IMR-90 (cell line): ENCODE measurements around the gene STK40. TPM values are rescaled to one million over a fixed set of nuclear protein-coding genes. Genes with fewer than 3 reads are reported as not detected.
A peak's percentile ranks its signal among the peaks of the same experiment; 100 is the strongest.

Source experiments
- ATAC-seq: fragments of 200-7000 bp; cut with Tn5 transposase; 2 replicates; pipeline ENCODE4 v1.9.1; 2020; ENCODE audit warnings: low read depth, mild to moderate bottlenecking, moderate library complexity
- BruUV-seq: library from RNA; stranded (reverse); fragments of 400-500 nt; replicated peaks from 2 replicates; lab custom pipeline; 2021; lab: Mats Ljungman, UMichigan
- CTCF ChIA-PET: fragments of 300-600 bp; formaldehyde crosslinking; extraction: SDS; loops from one replicate; lab custom pipeline; 2021; ENCODE audit warnings: antibody characterized with exemption; lab: Yijun Ruan, JAX
- POLR2A ChIA-PET: fragments of 300-600 bp; sonication (Branson Sonifier 250); formaldehyde crosslinking; loops from one replicate; lab custom pipeline; 2022; ENCODE audit warnings: antibody characterized with exemption; ENCODE audit not compliant: unreplicated experiment; lab: Charles Lee
- DNase-seq: peaks from one replicate; pipeline ENCODE4 v3.0.0; 2013
- H2AFZ ChIP-seq: replicated peaks from 2 replicates; pipeline ENCODE3; 2013; ENCODE audit warnings: low read length, mild to moderate bottlenecking; ENCODE audit not compliant: poor library complexity
- H2AK5ac ChIP-seq: 2 replicates; pipeline ENCODE4 v1.6.1; 2013; ENCODE audit warnings: low read depth, low read length, inconsistent platforms
- H2AK9ac ChIP-seq: replicated peaks from 2 replicates; pipeline ENCODE3; 2013; ENCODE audit warnings: mild to moderate bottlenecking, low read depth, low read length, moderate library complexity; ENCODE audit not compliant: poor library complexity
- H2BK120ac ChIP-seq: 2 replicates; pipeline ENCODE4 v1.6.1; 2013; ENCODE audit warnings: low read depth, low read length, inconsistent platforms
- H2BK15ac ChIP-seq: 3 replicates; pipeline ENCODE4 v1.6.1; 2013; ENCODE audit warnings: low read depth, low read length, inconsistent platforms
- H2BK20ac ChIP-seq: 2 replicates; pipeline ENCODE4 v1.6.1; 2013; ENCODE audit warnings: low read depth, mild to moderate bottlenecking, inconsistent platforms, low read length, moderate library complexity
- H2BK5ac ChIP-seq: 2 replicates; pipeline ENCODE4 v1.6.1; 2013; ENCODE audit warnings: mild to moderate bottlenecking, low read depth, low read length, inconsistent platforms; ENCODE audit not compliant: poor library complexity, severe bottlenecking
- H3K14ac ChIP-seq: replicated peaks from 2 replicates; pipeline ENCODE4 v1.6.1; 2013; ENCODE audit warnings: low read depth, low read length, inconsistent platforms
- H3K18ac ChIP-seq: 2 replicates; pipeline ENCODE4 v1.6.1; 2013; ENCODE audit warnings: low read depth, low read length, control low read depth
- H3K23ac ChIP-seq: 2 replicates; pipeline ENCODE4 v1.6.1; 2013; ENCODE audit warnings: low read depth, low read length, inconsistent platforms
- H3K27ac ChIP-seq: 2 replicates; pipeline ENCODE4 v1.5.1; 2013; ENCODE audit warnings: mild to moderate bottlenecking, control low read depth, low read length; ENCODE audit not compliant: insufficient read depth
- H3K27me3 ChIP-seq: 2 replicates; pipeline ENCODE4 v1.6.1; 2013; ENCODE audit warnings: low read length; ENCODE audit not compliant: control insufficient read depth, insufficient read depth
- H3K36me3 ChIP-seq: 2 replicates; pipeline ENCODE4 v1.6.1; 2013; ENCODE audit warnings: low read length, mixed read lengths; ENCODE audit not compliant: control insufficient read depth, insufficient read depth
- H3K4ac ChIP-seq: 2 replicates; pipeline ENCODE4 v1.6.1; 2013; ENCODE audit warnings: low read depth, low read length, inconsistent platforms
- H3K4me1 ChIP-seq: 2 replicates; pipeline ENCODE4 v1.6.1; 2013; ENCODE audit warnings: low read length, mixed read lengths; ENCODE audit not compliant: control insufficient read depth, insufficient read depth
- H3K4me2 ChIP-seq: 2 replicates; pipeline ENCODE4 v1.6.1; 2013; ENCODE audit warnings: low read depth, mild to moderate bottlenecking, control low read depth, low read length, moderate library complexity
- H3K4me3 ChIP-seq: 2 replicates; pipeline ENCODE4 v1.5.1; 2013; ENCODE audit warnings: low read depth, mild to moderate bottlenecking, control low read depth, low read length, moderate library complexity; ENCODE audit not compliant: insufficient read depth
- H3K56ac ChIP-seq: 2 replicates; pipeline ENCODE4 v1.6.1; 2013; ENCODE audit warnings: low read length, inconsistent platforms; ENCODE audit not compliant: insufficient read depth; ENCODE audit errors: extremely low read depth
- H3K79me1 ChIP-seq, 2 experiments: 2 replicates each; pipeline ENCODE4 v1.6.1; 2013; ENCODE audit warnings: low read length in 2 of 2, inconsistent platforms in 1 of 2, low read depth in 1 of 2
- H3K9ac ChIP-seq: 2 replicates; pipeline ENCODE4 v1.6.1; 2013; ENCODE audit warnings: low read depth, low read length, control low read depth
- H3K9me1 ChIP-seq: 2 replicates; pipeline ENCODE4 v1.6.1; 2013; ENCODE audit warnings: low read length, inconsistent platforms; ENCODE audit not compliant: insufficient read depth
- H3K9me3 ChIP-seq: 2 replicates; pipeline ENCODE4 v1.6.1; 2013; ENCODE audit warnings: low read length; ENCODE audit not compliant: control insufficient read depth, insufficient read depth
- H4K20me1 ChIP-seq: 2 replicates; pipeline ENCODE4 v1.6.1; 2013; ENCODE audit warnings: low read length, inconsistent platforms; ENCODE audit not compliant: insufficient read depth
- H4K5ac ChIP-seq: 2 replicates; pipeline ENCODE4 v1.6.1; 2013; ENCODE audit warnings: mild to moderate bottlenecking, low read depth, low read length, control low read depth
- H4K8ac ChIP-seq, 2 experiments: 2 replicates each; pipeline ENCODE4 v1.6.1; 2013; ENCODE audit warnings: low read depth in 2 of 2, low read length in 2 of 2, control low read depth in 1 of 2, inconsistent platforms in 1 of 2
- H4K91ac ChIP-seq: 2 replicates; pipeline ENCODE4 v1.6.1; 2013; ENCODE audit warnings: low read depth, low read length, inconsistent platforms; ENCODE audit not compliant: insufficient read depth
- MAFK ChIP-seq: IDR thresholded peaks from 2 replicates; pipeline ENCODE4 v1.6.1; 2012; ENCODE audit warnings: low read depth, low read length, improper control_type of control experiment
- SMC3 ChIP-seq: fragments of 150-350 bp; IDR thresholded peaks from 2 replicates; pipeline ENCODE4 v1.6.1; 2016; ENCODE audit warnings: low read depth, mild to moderate bottlenecking, antibody characterized with exemption, low read length, moderate library complexity
- WGBS, 2 experiments: methylation state at CpG; one replicate each; pipeline versions ENCODE4 v1.1.5 to v1.1.7; 2013; ENCODE audit warnings: missing lambda C conversion rate in 2 of 2; ENCODE audit not compliant: insufficient read length in 1 of 2; ENCODE audit errors: extremely low coverage in 2 of 2; 5-methylcytosine and 5-hydroxymethylcytosine counted together
- dilution Hi-C: fragments of 300-500 bp; cut with HindIII; formaldehyde crosslinking; loops from one replicate; pipeline ENCODE4 v1.14.3; 2018; ENCODE audit warnings: low sequenced_read_pairs; ENCODE audit not compliant: unreplicated experiment
- in situ Hi-C: fragments of 300-500 bp; cut with MboI; formaldehyde crosslinking; loops from 3 replicates; pipeline ENCODE4 v1.14.3; 2019; ENCODE audit warnings: low sequenced_read_pairs, inconsistent platforms, mixed read lengths
- intact Hi-C: fragments of 100-400 bp; cut with micrococcal nuclease; formaldehyde crosslinking; loops from 2 replicates; pipeline ENCODE4 v1.10.0; 2022
- polyA plus RNA-seq, 3 experiments: library from polyadenylated mRNA; depleted of rRNA; stranded (reverse); fragments of >200 nt; gene quantifications; 2 replicates each; pipeline ENCODE4 v1.2.3, GENCODE V29; 2012; ENCODE audit warnings: low replicate concordance in 1 of 3
- total RNA-seq: library from RNA; depleted of rRNA; stranded (reverse); fragments of >200 nt; gene quantifications from 2 replicates; pipeline ENCODE4 v1.2.3, GENCODE V29; 2012

STK40 gene
- total and polyA plus RNA-seq, 2 of the 4 experiments (the other 2 are of a cell fraction), result 16.0 to 29.9 TPM

- Histone ChIP-seq H4K8ac (peak overlapping the region in 1 of 2 experiments; percentile 61; a peak in 2 of 4 replicates), H2BK5ac (no peak overlapping the region), H2AK5ac (peak overlapping the region; percentile 24), H4K20me1 (no peaks in the 10 kb centered on the region), H3K4ac (peak overlapping the region; percentile 27; the same call in 1 of the 2 replicates), H3K9me3 (no peaks in the 10 kb centered on the region), H3K23ac (peak overlapping the region; percentile 59; the same call in 1 of the 2 replicates), H3K9me1 (peaks cover 9% of the 10 kb centered on the region), H4K5ac (no peak overlapping the region), H3K79me1 (peaks cover 16 to 45% of the 10 kb centered on the region in 2 experiments), H3K4me1 (no peaks in the 10 kb centered on the region), H3K14ac (no peak overlapping the region), H2BK20ac (no peak overlapping the region), H3K56ac (no peak overlapping the region), H4K91ac (no peak overlapping the region), H2AK9ac (no peak overlapping the region), H3K27ac (no peak overlapping the region), H3K18ac (no peak overlapping the region), H2AFZ (no peak overlapping the region), H2BK15ac (0 out of 3 replicates have a peak overlapping the region, but pooled peaks have one; percentile 31), H3K4me3 (no peak overlapping the region), H3K36me3 (peaks cover 18% of the 10 kb centered on the region), H2BK120ac (no peak overlapping the region), H3K4me2 (no peak overlapping the region), H3K27me3 (no peaks in the 10 kb centered on the region), H3K9ac (0 out of 2 replicates have a peak overlapping the region, but pooled peaks have one; percentile 19)
- dilution Hi-C loops (no loop called here), intact Hi-C loops (no loop called here), in situ Hi-C loops (no loop called here)
- POLR2A ChIA-PET, result no interaction called here
- TSS peak; percentile 52 for BruUV-seq
- ATAC-seq (no peak), DNase-seq (no peak)
- CTCF ChIA-PET, result no interaction called here
- no CpG with 5 or more reads among the region's 6 CpGs for WGBS, 2 experiments
- TF ChIP-seq MAFK, result no peak
- TF ChIP-seq SMC3, result no peak
These were observed 10.6 kb upstream of the STK40 start for GRCh38 chr1:36396359-36396758.
